ENCODE measurements around the gene EDIL3.

EDIL3 gene

DNA sequence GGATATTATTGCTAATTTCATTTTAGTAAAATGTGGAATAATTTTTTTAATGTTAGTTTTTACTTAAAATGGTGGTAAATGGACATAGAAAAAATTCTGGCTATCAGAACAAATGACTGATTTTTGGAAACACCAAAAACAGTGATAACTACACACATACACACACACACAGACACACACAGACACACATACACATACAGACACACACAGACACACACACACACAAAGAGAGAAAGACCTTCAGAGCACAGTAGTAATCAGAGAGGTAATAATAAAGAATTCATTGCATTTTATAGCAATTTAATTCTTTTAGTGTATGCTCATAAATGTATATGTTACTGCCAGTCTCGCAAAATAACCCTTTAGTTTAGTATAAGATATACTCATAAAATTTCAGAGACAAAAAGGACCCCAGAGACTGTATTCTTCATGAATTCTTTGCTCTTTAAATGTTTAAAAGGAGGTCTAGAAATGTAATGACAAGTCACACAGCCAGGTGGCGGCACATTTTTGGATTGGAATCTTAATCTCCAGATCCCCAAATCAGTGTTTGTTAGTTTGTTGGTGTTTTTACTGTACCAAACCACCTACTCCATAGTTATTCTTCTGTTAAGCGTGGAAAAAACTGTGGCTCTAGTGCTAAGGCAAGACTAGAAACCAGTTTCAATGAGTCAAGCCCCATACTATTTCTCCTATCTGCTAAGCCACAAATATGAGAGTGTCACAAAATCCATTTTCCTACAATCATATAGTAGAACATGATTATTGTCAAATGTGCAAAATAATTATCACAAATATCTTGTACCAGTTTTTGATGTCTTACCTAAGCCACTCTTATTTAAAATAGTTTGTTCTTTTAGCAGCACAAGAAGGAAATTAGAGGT, 109.9 kb downstream of the EDIL3 start:
- H3K4me3 ChIP-seq (ENCODE audit: low read length): no peak overlapping the region
- TF ChIP-seq ZNF274 (IDR thresholded peaks at IDR 0.05; ENCODE audit: low read depth, low read length): no peak

DNA sequence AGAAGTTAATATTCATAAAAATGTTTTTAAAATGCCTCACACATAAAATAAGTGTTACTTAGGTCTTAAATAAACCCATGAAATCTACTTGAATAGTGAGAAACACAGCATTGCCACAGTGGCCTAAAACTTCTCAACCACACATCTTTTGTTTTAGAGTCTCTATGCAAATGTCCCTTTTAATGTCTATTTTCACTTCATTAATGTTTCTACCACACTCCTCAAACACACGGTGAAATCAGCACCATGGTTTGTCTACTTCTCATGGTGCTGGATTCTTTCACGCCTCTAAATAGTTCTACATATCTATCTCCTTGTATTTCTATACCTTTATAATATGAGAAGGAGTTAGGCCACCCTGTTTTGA, 111.2 kb downstream of the EDIL3 start:
- H3K4me3 ChIP-seq (ENCODE audit: low read length): no peak overlapping the region
- TF ChIP-seq ZNF274 (IDR thresholded peaks at IDR 0.05; ENCODE audit: low read depth, low read length): no peak

DNA sequence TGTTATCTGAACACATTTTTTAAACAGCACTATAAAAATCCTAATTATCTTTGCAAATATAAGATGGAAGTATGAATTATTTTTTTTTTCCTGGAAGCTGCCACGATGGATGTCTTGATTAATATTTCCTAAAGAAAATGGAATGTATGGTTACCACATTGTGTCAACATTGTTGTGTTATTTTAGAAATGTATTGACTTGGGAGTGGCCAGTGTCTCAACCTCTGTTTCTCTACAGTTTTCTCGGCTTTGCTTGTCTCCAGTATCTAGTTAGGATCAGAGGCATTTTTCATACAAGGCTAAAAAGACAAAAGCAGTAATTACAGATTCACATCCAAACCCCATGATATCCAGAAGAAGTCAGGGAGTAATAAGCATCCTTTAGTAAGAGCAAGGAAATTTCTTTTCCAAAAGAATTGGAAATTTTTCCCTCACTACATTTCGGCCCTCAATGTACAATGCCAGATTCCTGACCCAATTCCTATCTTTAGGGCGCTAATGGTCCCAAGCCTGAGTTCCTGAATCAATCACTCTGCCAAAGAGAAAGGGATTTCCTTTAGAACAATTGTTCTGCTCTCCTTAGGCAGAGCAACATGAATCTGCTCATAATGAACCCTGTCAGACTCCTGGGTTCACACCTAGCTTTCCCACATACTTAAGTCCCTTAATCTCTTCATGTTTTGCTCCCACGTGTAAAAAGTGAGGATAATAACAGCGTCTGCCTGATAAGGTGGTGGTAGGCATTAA, 111.7 kb downstream of the EDIL3 start:
- H3K4me3 ChIP-seq (ENCODE audit: low read length): no peak overlapping the region
- TF ChIP-seq ZNF274 (IDR thresholded peaks at IDR 0.05; ENCODE audit: low read depth, low read length): no peak

DNA sequence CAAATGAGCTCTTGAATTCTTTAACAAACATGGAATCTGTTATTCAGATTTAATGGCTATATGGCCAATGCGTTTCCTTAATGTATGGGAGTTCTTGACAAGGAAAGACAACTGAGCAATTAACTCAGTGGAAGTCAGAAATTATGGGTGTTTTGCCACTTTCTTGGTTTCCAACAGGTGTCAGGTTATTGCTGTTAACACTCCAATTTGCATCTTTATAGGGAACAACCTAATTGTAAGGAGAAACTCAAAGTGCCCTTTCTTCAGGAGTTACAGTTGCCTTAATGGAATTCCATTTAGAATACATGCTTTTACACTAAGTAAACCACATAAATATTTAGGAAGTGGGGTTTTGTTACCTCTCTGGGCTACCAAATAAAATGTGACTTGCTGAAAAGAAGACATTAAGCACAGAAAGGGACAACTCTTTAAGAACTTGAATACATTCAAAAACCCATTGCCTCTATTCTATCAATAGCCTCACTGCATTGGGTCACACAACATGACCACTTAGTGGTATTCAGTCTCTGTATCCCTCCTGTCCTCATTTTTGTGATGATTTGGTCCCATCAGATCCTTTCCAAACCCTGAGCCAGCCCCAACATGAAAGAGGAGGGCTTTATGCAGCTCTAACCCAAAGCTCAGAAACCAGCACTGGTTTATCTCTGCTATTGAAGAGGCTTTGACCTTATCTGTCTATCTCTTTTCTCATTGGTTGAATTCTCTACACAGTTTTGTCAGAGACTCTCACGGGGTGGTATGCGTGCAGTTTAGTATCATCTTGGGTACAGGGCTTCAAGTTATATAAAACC, 118.7 kb downstream of the EDIL3 start:
- H3K4me3 ChIP-seq (ENCODE audit: low read length): no peak overlapping the region
- no peak for TF ChIP-seq ZNF274 (IDR thresholded peaks at IDR 0.05; ENCODE audit: low read depth, low read length)

DNA sequence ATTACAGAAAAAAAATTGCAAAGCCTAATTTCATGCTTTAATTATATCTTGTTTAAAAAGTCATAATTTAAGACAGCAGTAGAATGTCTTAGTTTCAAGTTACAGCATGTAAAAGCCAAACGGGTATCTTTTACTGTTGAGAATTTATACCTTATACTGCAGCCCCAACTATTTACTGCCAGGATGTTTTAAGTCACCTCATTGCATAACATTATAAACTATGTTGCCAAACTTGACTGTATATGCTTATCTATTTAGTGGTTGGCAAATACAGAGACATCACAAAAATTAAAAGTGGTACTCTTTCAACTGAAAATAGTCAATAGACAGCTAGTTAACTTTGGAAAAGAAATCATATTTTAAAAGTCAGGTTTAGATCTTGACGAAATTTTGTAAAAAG, 119.5 kb downstream of the EDIL3 start:
- TF ChIP-seq ZNF274 (IDR thresholded peaks at IDR 0.05; ENCODE audit: low read depth, low read length): no peak
- H3K4me3 ChIP-seq (ENCODE audit: low read length): no peak overlapping the region

DNA sequence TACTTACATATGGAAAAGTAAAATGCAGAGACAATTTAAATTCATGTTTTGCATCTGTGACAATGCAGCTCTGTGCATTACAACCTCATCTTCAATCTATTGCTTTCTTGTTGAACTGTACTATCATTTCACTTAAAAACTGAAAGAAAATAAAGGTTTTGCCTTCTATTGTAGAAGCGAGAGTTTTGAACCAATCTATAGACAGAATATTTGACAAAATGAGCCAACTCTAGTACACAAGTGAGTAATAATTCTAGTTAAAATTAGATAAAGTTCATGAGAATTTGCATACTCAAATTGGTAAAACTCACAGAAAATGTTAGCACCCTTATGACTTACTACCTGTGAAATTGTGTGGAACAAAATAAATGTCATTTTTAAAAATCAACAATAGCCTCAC, 123.7 kb downstream of the EDIL3 start:
- TF ChIP-seq ZNF274 (IDR thresholded peaks at IDR 0.05; ENCODE audit: low read depth, low read length): no peak

DNA sequence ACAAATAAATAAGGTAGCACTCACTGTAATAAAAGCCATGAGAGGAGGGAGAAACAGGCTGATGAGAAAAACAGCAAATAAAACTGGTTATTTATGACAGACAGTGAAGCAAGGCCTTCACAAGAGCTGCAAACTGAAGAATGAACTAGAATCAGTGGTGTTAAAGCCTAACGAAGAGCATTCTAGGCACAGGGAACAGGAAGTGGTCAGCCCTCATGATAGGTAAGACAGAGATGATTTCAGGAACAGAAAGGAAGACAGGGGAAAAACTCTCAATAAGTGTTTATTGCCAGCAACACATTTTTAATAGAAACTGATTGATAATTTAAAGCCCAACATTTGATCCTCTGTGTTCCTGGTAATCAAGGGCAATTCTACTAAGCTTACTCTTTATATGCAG, 124.5 kb downstream of the EDIL3 start:
- no peak for TF ChIP-seq ZNF274 (IDR thresholded peaks at IDR 0.05; ENCODE audit: low read depth, low read length)
- no peak overlapping the region for H3K4me3 ChIP-seq (ENCODE audit: low read length)

More for the DNA sequence above, 123.7 kb downstream of the EDIL3 start:
- H3K4me3 ChIP-seq (ENCODE audit: low read length): no peak overlapping the region

DNA sequence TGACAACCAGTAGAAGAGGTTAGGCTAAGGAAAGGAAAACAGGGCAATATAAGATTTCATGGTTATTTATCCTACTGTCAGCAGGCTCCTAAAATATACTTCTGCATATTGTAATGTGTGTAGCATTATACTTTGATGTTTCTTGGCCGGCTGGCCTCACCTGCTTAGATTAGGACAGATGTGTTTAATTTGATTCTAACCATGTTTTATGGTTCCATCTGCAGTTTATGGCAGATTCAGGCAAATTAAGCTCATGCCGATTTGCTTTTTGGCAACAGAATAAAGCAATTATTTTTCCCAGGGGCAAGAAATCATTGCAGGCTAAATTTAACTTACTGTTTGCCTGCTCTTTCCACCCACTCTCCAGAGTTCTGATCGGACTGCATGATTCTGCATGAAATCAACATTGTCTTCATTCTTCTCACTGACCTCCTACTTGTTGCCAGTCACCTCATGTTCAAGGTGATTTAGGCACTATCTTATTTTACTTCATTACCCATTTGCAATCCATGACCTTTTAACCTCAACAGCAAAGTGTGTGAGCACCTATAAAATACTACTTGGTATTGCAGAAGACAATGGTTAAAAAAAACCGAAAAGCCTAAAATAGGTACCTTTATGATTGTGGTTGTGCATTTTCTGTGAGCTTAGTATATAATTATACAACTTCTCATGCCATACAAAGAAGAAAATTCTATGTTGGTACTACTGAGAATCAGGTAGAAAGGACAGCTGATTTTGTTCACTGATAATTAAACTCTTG, 125.2 kb downstream of the EDIL3 start:
- H3K4me3 ChIP-seq (ENCODE audit: low read length): no peak overlapping the region
- TF ChIP-seq ZNF274 (IDR thresholded peaks at IDR 0.05; ENCODE audit: low read depth, low read length): no peak

DNA sequence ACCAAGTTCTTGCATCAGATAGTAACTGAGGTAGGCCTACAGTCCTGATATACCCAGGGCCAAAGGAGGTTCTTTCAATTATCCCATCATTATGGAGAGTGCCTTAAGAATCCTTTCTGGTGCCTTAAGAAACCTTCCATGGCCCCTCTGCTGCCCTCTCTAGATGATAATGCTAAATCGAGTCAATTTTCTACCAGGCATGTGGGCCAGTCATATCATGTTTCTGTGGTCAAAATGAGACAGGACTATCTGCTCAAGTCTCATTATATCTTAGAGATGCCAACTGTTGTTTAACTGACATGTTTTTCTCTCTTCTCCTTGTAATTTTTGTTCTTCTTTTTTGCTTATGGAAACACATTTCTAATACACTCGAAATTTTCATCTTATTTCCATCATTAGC, 127.6 kb downstream of the EDIL3 start:
- no peak for TF ChIP-seq ZNF274 (IDR thresholded peaks at IDR 0.05; ENCODE audit: low read depth, low read length)
- no peak overlapping the region for H3K4me3 ChIP-seq (ENCODE audit: low read length)

DNA sequence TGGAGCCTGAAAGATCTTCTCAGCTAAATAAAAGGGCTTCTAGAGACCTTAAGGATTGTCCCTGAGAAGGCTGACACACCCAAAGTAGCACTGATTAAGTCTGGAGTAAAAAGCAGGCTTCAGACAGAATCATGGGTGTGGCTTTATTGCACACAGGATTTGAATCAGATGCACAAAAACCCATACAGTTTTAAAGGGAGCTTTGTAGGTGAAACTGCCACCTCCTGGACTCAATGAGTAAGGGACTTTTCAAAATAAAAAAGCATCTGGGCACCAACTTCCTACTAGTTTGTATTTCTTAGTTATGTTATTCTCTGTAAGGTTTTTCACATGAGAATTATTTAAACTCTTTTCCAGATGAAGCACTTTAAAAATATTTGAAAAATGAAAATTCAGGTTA, 129.4 kb downstream of the EDIL3 start:
- H3K4me3 ChIP-seq (ENCODE audit: low read length): no peak overlapping the region
- no peak for TF ChIP-seq ZNF274 (IDR thresholded peaks at IDR 0.05; ENCODE audit: low read depth, low read length)

DNA sequence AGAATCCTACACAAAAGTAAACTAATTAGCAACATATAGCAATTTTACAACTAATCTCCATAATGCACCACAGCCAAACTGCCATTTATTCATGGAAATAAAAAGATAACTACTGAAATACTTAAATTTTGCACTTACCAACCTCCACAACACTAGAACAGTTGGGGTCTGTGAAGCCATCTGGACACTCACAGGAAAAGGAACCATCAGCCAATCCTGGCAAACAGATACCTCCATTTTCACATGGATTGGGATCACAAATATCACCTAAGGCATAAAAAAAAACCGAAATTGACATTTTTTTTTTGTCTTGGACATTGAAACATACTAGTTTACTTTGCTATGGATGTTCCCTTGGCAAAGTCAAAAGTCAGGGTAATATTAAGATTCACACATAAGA, 130.7 kb downstream of the EDIL3 start:
- TF ChIP-seq ZNF274 (IDR thresholded peaks at IDR 0.05; ENCODE audit: low read depth, low read length): no peak
- H3K4me3 ChIP-seq (ENCODE audit: low read length): no peak overlapping the region

DNA sequence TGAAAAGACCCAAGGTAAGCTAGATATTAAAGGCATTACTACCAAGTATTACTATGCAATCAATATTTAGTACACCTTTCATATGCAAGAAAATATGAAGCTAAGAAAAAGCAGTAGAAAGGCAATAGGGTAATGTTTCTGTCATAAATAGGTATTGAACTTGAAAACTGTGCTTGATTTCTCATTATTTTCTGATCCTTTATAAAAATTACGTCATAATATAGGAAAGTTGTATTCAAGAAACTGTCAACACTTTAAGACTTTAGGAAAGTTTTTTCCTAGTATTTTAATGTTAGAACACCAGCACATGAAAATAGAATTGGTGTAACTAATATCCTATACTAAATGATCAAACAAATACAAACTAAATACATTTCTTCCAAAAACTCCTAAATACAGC, 133.2 kb downstream of the EDIL3 start:
- no peak for TF ChIP-seq ZNF274 (IDR thresholded peaks at IDR 0.05; ENCODE audit: low read depth, low read length)
- H3K4me3 ChIP-seq (ENCODE audit: low read length): no peak overlapping the region

DNA sequence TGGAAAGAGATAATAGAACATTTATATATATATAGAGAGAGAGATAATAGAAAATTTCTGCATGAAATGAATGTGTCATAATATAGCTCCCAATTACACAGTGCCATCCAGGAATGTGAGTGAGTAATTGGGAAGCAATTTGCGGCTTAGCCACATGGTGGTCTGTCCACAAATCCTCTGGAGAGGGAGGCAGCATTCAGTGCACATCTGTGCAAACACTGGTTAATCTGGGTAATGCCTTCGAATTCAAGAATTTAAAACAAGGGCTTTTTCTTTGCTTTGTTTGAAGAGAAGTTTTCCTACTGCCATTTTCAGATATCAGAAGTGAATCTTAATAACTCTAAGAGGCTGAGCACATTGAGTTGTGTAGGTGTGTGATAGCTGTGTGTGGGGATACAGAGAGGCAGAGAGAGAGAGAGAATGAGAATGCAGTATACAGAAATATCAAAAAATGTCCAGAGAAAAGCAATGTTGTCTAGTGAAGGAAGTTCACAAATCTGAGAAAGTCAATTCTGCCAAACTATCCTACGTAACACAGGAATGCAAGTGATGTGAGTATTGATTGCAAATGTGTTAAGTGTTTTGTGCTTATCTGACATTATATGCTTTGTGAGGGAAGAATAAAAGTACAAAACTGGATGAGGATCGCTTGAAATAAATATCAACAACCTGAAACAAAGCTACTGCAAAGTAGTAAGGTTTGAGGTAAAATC, 134.6 kb downstream of the EDIL3 start:
- no peak overlapping the region for H3K4me3 ChIP-seq (ENCODE audit: low read length)
- no peak for TF ChIP-seq ZNF274 (IDR thresholded peaks at IDR 0.05; ENCODE audit: low read depth, low read length)

Data from GM08714 (cell line).